ENCODE data around the gene PIK3R2.

The PIK3R2 gene

GRCh38 chr19:18110609-18111232 is 42.2 kb upstream of the PIK3R2 start:
- peak overlapping the region; percentile 64 for H3K4me3 ChIP-seq (ENCODE audit: low read length)
- no peak for TF ChIP-seq CTCF (IDR thresholded peaks at IDR 0.05; ENCODE audit: insufficient read depth, low read depth, low read length, missing control alignments)
- DNase-seq (ENCODE audit: low read depth), result no peak

- peak; percentile 82 for DNase-seq (ENCODE audit: low read depth)
- peak; percentile 91 for TF ChIP-seq CTCF (IDR thresholded peaks at IDR 0.05; ENCODE audit: insufficient read depth, low read depth, low read length, missing control alignments)
- H3K4me3 ChIP-seq (ENCODE audit: low read length), result no peak overlapping the region
Observed at GRCh38 chr19:18112989-18113478, 39.9 kb upstream of the PIK3R2 start.

GRCh38 chr19:18113827-18114226 is 39.1 kb upstream of the PIK3R2 start:
- DNase-seq (ENCODE audit: low read depth), result no peak
- no peak for TF ChIP-seq CTCF (IDR thresholded peaks at IDR 0.05; ENCODE audit: insufficient read depth, low read depth, low read length, missing control alignments)
- no peak overlapping the region for H3K4me3 ChIP-seq (ENCODE audit: low read length)

- DNase-seq (ENCODE audit: low read depth), result no peak
- H3K4me3 ChIP-seq (ENCODE audit: low read length), result no peak overlapping the region
- no peak for TF ChIP-seq CTCF (IDR thresholded peaks at IDR 0.05; ENCODE audit: insufficient read depth, low read depth, low read length, missing control alignments)
Observed at GRCh38 chr19:18114483-18114882, 38.5 kb upstream of the PIK3R2 start.

- no peak for TF ChIP-seq CTCF (IDR thresholded peaks at IDR 0.05; ENCODE audit: insufficient read depth, low read depth, low read length, missing control alignments)
- DNase-seq (ENCODE audit: low read depth), result no peak
- peak overlapping the region; percentile 28 for H3K4me3 ChIP-seq (ENCODE audit: low read length)
Observed at GRCh38 chr19:18117364-18117691, 35.6 kb upstream of the PIK3R2 start.

GRCh38 chr19:18117692-18118378 is 35.1 kb upstream of the PIK3R2 start:
- DNase-seq (ENCODE audit: low read depth), result peak; percentile 74
- H3K4me3 ChIP-seq (ENCODE audit: low read length), result peak overlapping the region; percentile 62
- no peak for TF ChIP-seq CTCF (IDR thresholded peaks at IDR 0.05; ENCODE audit: insufficient read depth, low read depth, low read length, missing control alignments)
